Medulla oblongata (tissue), 1 donor: ENCODE measurements around the gene DIDO1.
A peak's percentile ranks its signal among the peaks of the same experiment; 100 is the strongest.
"Not testable (repeated sequence)": the region's sequence is repeated elsewhere in the genome, so short reads cannot be mapped to it uniquely, and the experiment has no call there.

Experiments
- DNase-seq: peaks from one replicate; pipeline ENCODE4 v3.0.0-alpha.2; 2015; ENCODE audit errors: extremely low spot score

The DIDO1 gene

GRCh38 chr20:62929051-62929538 lies 2.8 kb upstream of the DIDO1 start:
- peak; percentile 35 for DNase-seq

GRCh38 chr20:62928246-62928939 lies 2.1 kb upstream of the DIDO1 start:
- no peak for DNase-seq

GRCh38 chr20:62927128-62927705 lies 912 bp upstream of the DIDO1 start:
- no peak for DNase-seq

GRCh38 chr20:62925420-62926228 lies 681 bp downstream of the DIDO1 start:
- no peak for DNase-seq

GRCh38 chr20:62925076-62925419 lies 1.3 kb downstream of the DIDO1 start:
- DNase-seq = no peak

- no peak for DNase-seq
Observed at GRCh38 chr20:62924442-62925075, 1.7 kb downstream of the DIDO1 start.

GRCh38 chr20:62923669-62924441 lies 2.5 kb downstream of the DIDO1 start:
- no peak for DNase-seq

GRCh38 chr20:62923059-62923668 lies 3.1 kb downstream of the DIDO1 start:
- DNase-seq = not testable (repeated sequence)

- DNase-seq = no peak
Observed at GRCh38 chr20:62922451-62922921, 3.8 kb downstream of the DIDO1 start.

GRCh38 chr20:62921119-62921687 lies 5.1 kb downstream of the DIDO1 start:
- peak; percentile 50 for DNase-seq

- no peak for DNase-seq
Observed at GRCh38 chr20:62920039-62920645, 6.2 kb downstream of the DIDO1 start.

- no peak for DNase-seq
Observed at GRCh38 chr20:62918831-62919230, 7.5 kb downstream of the DIDO1 start.

- DNase-seq = no peak
Observed at GRCh38 chr20:62918147-62918546, 8.2 kb downstream of the DIDO1 start.

GRCh38 chr20:62917720-62918119 lies 8.6 kb downstream of the DIDO1 start:
- DNase-seq = no peak

- DNase-seq = no peak
Observed at GRCh38 chr20:62916703-62917476, 9.4 kb downstream of the DIDO1 start.

GRCh38 chr20:62914970-62915457 lies 11.3 kb downstream of the DIDO1 start:
- peak; percentile 89 for DNase-seq

- DNase-seq = no peak
Observed at GRCh38 chr20:62914436-62914835, 11.9 kb downstream of the DIDO1 start.

- no peak for DNase-seq
Observed at GRCh38 chr20:62913043-62913630, 13.2 kb downstream of the DIDO1 start.
